HEK293 (cell line): ENCODE measurements around the gene HOTAIR.

Experiments
- AEBP2 ChIP-seq: fragments of 450-650 bp; formaldehyde crosslinking; IDR thresholded peaks from 2 replicates; pipeline ENCODE4 v1.5.1; 2016; ENCODE audit warnings: missing biosample characterization, missing genetic modification characterization, borderline replicate concordance
- EGR2 ChIP-seq: fragments of 450-650 bp; formaldehyde crosslinking; IDR thresholded peaks from 2 replicates; pipeline ENCODE4 v1.5.1; 2016; ENCODE audit warnings: low read depth, missing biosample characterization, missing genetic modification characterization
- HOXA7 ChIP-seq: sonication (generic); formaldehyde crosslinking; IDR thresholded peaks from 2 replicates; pipeline ENCODE4 v1.8.1; 2022; ENCODE audit warnings: missing genetic modification reagents, borderline replicate concordance
- IKZF3 ChIP-seq: fragments of 450-650 bp; IDR thresholded peaks from 2 replicates; pipeline ENCODE4 v1.5.0; 2018; ENCODE audit warnings: missing biosample characterization, mild to moderate bottlenecking, missing genetic modification characterization, moderate library complexity
- INSM2 ChIP-seq: fragments of 450-650 bp; formaldehyde crosslinking; IDR thresholded peaks from 2 replicates; pipeline ENCODE4 v1.5.1; 2016; ENCODE audit warnings: missing biosample characterization, missing genetic modification characterization
- MEIS1 ChIP-seq: sonication (generic); formaldehyde crosslinking; IDR thresholded peaks from 2 replicates; pipeline ENCODE4 v1.8.1; 2022; ENCODE audit warnings: missing genetic modification reagents, mild to moderate bottlenecking, borderline replicate concordance
- MZF1 ChIP-seq: fragments of 450-650 bp; formaldehyde crosslinking; IDR thresholded peaks from 2 replicates; pipeline ENCODE4 v1.5.1; 2017; ENCODE audit warnings: missing biosample characterization, missing genetic modification characterization, borderline replicate concordance
- OVOL3 ChIP-seq: fragments of 450-650 bp; formaldehyde crosslinking; IDR thresholded peaks from 2 replicates; pipeline ENCODE4 v1.5.1; 2016; ENCODE audit warnings: missing biosample characterization, missing genetic modification characterization
- SCRT1 ChIP-seq: fragments of 450-650 bp; formaldehyde crosslinking; IDR thresholded peaks from 2 replicates; pipeline ENCODE4 v1.5.1; 2016; ENCODE audit warnings: missing biosample characterization, missing genetic modification characterization, borderline replicate concordance
- ZBTB17 ChIP-seq: fragments of 450-650 bp; formaldehyde crosslinking; IDR thresholded peaks from 2 replicates; pipeline ENCODE4 v1.5.1; 2016; ENCODE audit warnings: missing biosample characterization, missing genetic modification characterization
- ZBTB8A ChIP-seq: fragments of 450-650 bp; formaldehyde crosslinking; IDR thresholded peaks from 2 replicates; pipeline ENCODE4 v1.5.1; 2016; ENCODE audit warnings: missing biosample characterization, missing genetic modification characterization
- ZFP69B ChIP-seq: fragments of 450-650 bp; formaldehyde crosslinking; IDR thresholded peaks from 2 replicates; pipeline ENCODE4 v1.5.1; 2016; ENCODE audit warnings: missing biosample characterization, missing genetic modification characterization
- ZIC2 ChIP-seq: fragments of 450-650 bp; formaldehyde crosslinking; IDR thresholded peaks from 2 replicates; pipeline ENCODE4 v1.5.1; 2016; ENCODE audit warnings: missing biosample characterization, missing genetic modification characterization
- ZNF114 ChIP-seq: fragments of 450-650 bp; formaldehyde crosslinking; IDR thresholded peaks from 2 replicates; pipeline ENCODE4 v1.5.0; 2017; ENCODE audit warnings: missing biosample characterization, missing genetic modification characterization
- ZNF148 ChIP-seq: fragments of 450-650 bp; formaldehyde crosslinking; IDR thresholded peaks from 2 replicates; pipeline ENCODE4 v1.5.0; 2017; ENCODE audit warnings: missing biosample characterization, missing genetic modification characterization, borderline replicate concordance
- ZNF175 ChIP-seq: fragments of 450-650 bp; formaldehyde crosslinking; IDR thresholded peaks from 2 replicates; pipeline ENCODE4 v1.5.1; 2016; ENCODE audit warnings: missing biosample characterization, missing genetic modification characterization
- ZNF184 ChIP-seq: fragments of 450-650 bp; IDR thresholded peaks from 2 replicates; pipeline ENCODE4 v1.5.1; 2018; ENCODE audit warnings: missing biosample characterization, mild to moderate bottlenecking, missing genetic modification characterization
- ZNF19 ChIP-seq: fragments of 450-650 bp; formaldehyde crosslinking; IDR thresholded peaks from 2 replicates; pipeline ENCODE4; 2016; ENCODE audit warnings: missing biosample characterization, missing genetic modification characterization, low read depth
- ZNF274 ChIP-seq, 2 experiments: fragments of 200-500 bp in 1 of 2; fragments of 450-650 bp in 1 of 2; sonication (Bioruptor generic) in 1 of 2; formaldehyde crosslinking in 1 of 2; IDR thresholded peaks; 2 replicates each; pipeline versions ENCODE4 v1.5.1 to v1.6.1; 2014 to 2016; ENCODE audit warnings: borderline replicate concordance in 1 of 2, inconsistent platforms in 1 of 2, low read length in 1 of 2, missing biosample characterization in 1 of 2, missing genetic modification characterization in 1 of 2
- ZNF280C ChIP-seq: fragments of 450-650 bp; formaldehyde crosslinking; IDR thresholded peaks from 2 replicates; pipeline ENCODE4 v1.5.1; 2016; ENCODE audit warnings: missing biosample characterization, missing genetic modification characterization
- ZNF280D ChIP-seq: fragments of 450-650 bp; formaldehyde crosslinking; IDR thresholded peaks from 2 replicates; pipeline ENCODE4 v1.5.1; 2016; ENCODE audit warnings: missing biosample characterization, missing genetic modification characterization
- ZNF341 ChIP-seq: fragments of 450-650 bp; formaldehyde crosslinking; IDR thresholded peaks from 2 replicates; pipeline ENCODE4; 2016; ENCODE audit warnings: low read depth, missing biosample characterization, missing genetic modification characterization
- ZNF416 ChIP-seq: fragments of 450-650 bp; formaldehyde crosslinking; IDR thresholded peaks from 2 replicates; pipeline ENCODE4 v1.5.1; 2016; ENCODE audit warnings: missing biosample characterization, missing genetic modification characterization
- ZNF544 ChIP-seq: fragments of 450-650 bp; formaldehyde crosslinking; IDR thresholded peaks from 2 replicates; pipeline ENCODE4 v1.5.0; 2017; ENCODE audit warnings: missing biosample characterization, missing genetic modification characterization
- ZNF555 ChIP-seq: fragments of 450-650 bp; formaldehyde crosslinking; conservative IDR thresholded peaks from 2 replicates; pipeline ENCODE4 v1.5.1; 2017; ENCODE audit warnings: missing biosample characterization, mild to moderate bottlenecking, missing genetic modification characterization, inconsistent platforms
- ZNF600 ChIP-seq: fragments of 450-650 bp; formaldehyde crosslinking; IDR thresholded peaks from 2 replicates; pipeline ENCODE4 v1.5.1; 2016; ENCODE audit warnings: missing biosample characterization, missing genetic modification characterization
- ZNF654 ChIP-seq: fragments of 450-650 bp; formaldehyde crosslinking; IDR thresholded peaks from 2 replicates; pipeline ENCODE4 v1.5.1; 2016; ENCODE audit warnings: low read depth, missing biosample characterization, missing genetic modification characterization
- ZNF670 ChIP-seq: fragments of 450-650 bp; formaldehyde crosslinking; IDR thresholded peaks from 2 replicates; pipeline ENCODE4 v1.5.1; 2016; ENCODE audit warnings: missing biosample characterization, missing genetic modification characterization, low read depth
- ZNF776 ChIP-seq: fragments of 450-650 bp; formaldehyde crosslinking; IDR thresholded peaks from 2 replicates; pipeline ENCODE4 v1.5.0; 2017; ENCODE audit warnings: missing biosample characterization, missing genetic modification characterization, borderline replicate concordance

The HOTAIR gene

GRCh38 chr12:53998110-53998899, 23.6 kb upstream of the HOTAIR start (continued):
- TF ChIP-seq ZNF670 (tag by site-specific recombination) = no peak
- TF ChIP-seq ZBTB8A (tag by site-specific recombination) = no peak
- 0 out of 2 replicates have a peak, but pooled peaks have one; percentile 10 for TF ChIP-seq MZF1 (tag by site-specific recombination)
- TF ChIP-seq IKZF3 (tag by site-specific recombination) = peak; percentile 88
- no peak for TF ChIP-seq ZNF175 (tag by site-specific recombination)
- no peak; the same call in 1 of the 2 replicates for TF ChIP-seq ZBTB17 (tag by site-specific recombination)
- no peak for TF ChIP-seq ZNF274 (IDR thresholded peaks at IDR 0.05; ENCODE audit: low read length)
- TF ChIP-seq ZNF274 (tag by site-specific recombination; IDR thresholded peaks at IDR 0.05; ENCODE audit: borderline replicate concordance) = no peak
- TF ChIP-seq ZNF544 (tag by site-specific recombination) = no peak
- no peak for TF ChIP-seq MEIS1 (CRISPR knock-in tag)
- no peak for TF ChIP-seq ZNF776
- TF ChIP-seq ZNF19 (tag by site-specific recombination) = no peak
- TF ChIP-seq ZNF280C = no peak
- TF ChIP-seq EGR2 (tag by site-specific recombination) = no peak
- TF ChIP-seq SCRT1 (tag by site-specific recombination) = no peak
- TF ChIP-seq ZNF416 (tag by site-specific recombination) = no peak
- no peak for TF ChIP-seq ZNF184 (tag by site-specific recombination)
- no peak for TF ChIP-seq ZFP69B (tag by site-specific recombination)
- TF ChIP-seq ZIC2 (tag by site-specific recombination) = no peak; the same call in 1 of the 2 replicates
- no peak for TF ChIP-seq ZNF114 (tag by site-specific recombination)
- TF ChIP-seq AEBP2 (tag by site-specific recombination) = no peak
- no peak for TF ChIP-seq INSM2 (tag by site-specific recombination)
- TF ChIP-seq HOXA7 (CRISPR knock-in tag) = no peak
- TF ChIP-seq ZNF341 (tag by site-specific recombination) = peak; percentile 17; the same call in 1 of the 2 replicates
- TF ChIP-seq ZNF280D (tag by site-specific recombination) = no peak
- peak; percentile 98 for TF ChIP-seq ZNF600
- no peak for TF ChIP-seq ZNF148 (tag by site-specific recombination)
- no peak for TF ChIP-seq OVOL3 (tag by site-specific recombination)
- TF ChIP-seq ZNF555 (tag by site-specific recombination) = no peak
- TF ChIP-seq ZNF654 (tag by site-specific recombination) = no peak
